ENCODE measurements around the gene CDC37.
A peak's percentile ranks its signal among the peaks of the same experiment; 100 is the strongest.
"Not testable (repeated sequence)": the region's sequence is repeated elsewhere in the genome, so short reads cannot be mapped to it uniquely, and the experiment has no call there.

The CDC37 gene

GRCh38 chr19:10398819-10399218 lies 4.5 kb downstream of the CDC37 start:
- DNase-seq (ENCODE audit: insufficient read length, low spot score) (no peak), FAIRE-seq (no peak)

- FAIRE-seq, result no peak
- no peak for DNase-seq (ENCODE audit: insufficient read length, low spot score)
Measured at GRCh38 chr19:10395917-10396316, 7.4 kb downstream of the CDC37 start.

DNA sequence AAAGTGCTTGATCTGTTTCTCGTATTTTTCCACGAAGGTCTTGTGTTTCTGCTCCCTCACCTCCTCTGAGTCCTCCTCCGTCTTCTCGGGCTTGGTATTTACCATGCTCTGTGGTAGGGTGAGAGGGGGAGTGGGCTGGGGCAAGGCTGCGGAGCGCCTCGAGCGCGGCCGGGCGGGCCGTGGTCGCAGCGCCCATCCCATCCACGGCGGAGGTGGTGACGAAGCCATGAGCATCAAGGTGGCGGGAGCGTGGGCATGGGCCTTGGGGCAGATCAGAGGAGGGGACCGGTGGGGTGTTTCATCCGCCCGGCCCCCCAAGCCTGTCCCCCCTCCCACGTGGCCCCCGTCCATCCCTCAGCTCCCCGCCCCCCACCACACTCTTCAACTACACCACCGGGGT lies 7.9 kb downstream of the CDC37 start:
- no peak for FAIRE-seq
- DNase-seq (ENCODE audit: insufficient read length, low spot score), result no peak

- DNase-seq (ENCODE audit: insufficient read length, low spot score) (no peak), FAIRE-seq (no peak)
Measured at GRCh38 chr19:10395003-10395402, 8.3 kb downstream of the CDC37 start.

DNA sequence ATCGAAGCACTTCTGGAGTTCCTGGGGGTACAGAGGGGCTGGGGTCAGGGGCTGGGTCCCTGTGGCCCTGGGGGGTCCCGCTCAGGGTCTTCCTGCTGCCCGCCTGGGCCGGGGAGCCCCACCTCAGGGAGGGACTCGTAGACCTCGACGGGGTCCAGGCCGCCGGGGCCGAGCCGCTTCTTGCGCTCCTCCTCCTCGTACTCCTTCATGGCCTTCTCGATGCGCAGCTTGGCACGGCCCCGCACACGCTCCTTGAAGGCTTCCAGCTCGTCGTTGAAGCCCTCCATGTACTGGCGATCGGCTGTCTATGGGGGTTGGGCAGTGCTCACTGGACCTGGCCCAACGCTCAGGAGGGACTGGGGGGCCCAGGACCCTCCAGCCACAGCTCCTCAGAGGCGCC lies 10.2 kb downstream of the CDC37 start:
- FAIRE-seq, result no peak

DNA sequence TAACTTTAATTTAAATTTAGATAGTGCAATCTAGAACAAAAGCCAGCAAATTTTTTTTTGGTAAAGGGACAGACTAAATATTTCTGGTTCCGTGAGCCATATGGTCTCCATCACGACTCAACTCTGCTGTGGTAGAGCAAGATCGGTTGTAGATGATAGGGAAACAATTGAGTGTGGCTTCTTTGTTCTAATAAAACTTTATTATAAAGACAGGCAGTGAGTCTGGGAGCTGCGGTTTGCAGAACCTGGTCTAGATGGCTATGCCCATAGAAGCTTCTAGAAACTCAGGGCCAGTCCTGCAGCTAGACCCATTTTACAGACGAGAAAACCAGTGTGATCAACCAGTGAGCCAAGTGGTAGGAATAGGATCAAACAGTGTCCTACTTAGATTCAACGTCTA lies 11.2 kb downstream of the CDC37 start:
- DNase-seq (ENCODE audit: insufficient read length, low spot score), result no peak
- no peak for FAIRE-seq

More for the DNA sequence above, 10.2 kb downstream of the CDC37 start:
- no peak for DNase-seq (ENCODE audit: insufficient read length, low spot score)

GRCh38 chr19:10390652-10391286 lies 12.6 kb downstream of the CDC37 start:
- peak; percentile 82 for DNase-seq (ENCODE audit: insufficient read length, low spot score)
- FAIRE-seq, result peak; percentile 92

DNA sequence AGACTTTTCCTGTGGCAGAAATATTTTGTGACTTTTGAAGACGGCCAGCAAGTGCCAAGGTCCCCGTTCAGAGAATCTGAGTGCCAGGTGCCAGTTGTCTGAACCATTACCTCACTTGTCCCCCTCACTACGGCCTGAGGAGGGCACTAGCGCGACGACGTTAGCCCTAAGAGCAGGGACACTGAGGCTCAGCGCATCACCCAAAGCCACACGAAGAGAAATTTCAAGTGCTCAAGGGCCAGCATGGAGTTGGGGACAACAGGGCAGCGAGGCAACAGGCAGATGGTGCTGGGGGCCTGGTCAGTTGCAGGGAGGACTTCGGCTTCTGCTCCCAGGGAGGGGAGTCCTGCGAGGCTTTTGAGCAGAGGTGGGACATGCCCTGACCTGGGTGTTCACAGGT lies 13.5 kb downstream of the CDC37 start:
- FAIRE-seq, result peak; percentile 60
- DNase-seq (ENCODE audit: insufficient read length, low spot score), result no peak

DNA sequence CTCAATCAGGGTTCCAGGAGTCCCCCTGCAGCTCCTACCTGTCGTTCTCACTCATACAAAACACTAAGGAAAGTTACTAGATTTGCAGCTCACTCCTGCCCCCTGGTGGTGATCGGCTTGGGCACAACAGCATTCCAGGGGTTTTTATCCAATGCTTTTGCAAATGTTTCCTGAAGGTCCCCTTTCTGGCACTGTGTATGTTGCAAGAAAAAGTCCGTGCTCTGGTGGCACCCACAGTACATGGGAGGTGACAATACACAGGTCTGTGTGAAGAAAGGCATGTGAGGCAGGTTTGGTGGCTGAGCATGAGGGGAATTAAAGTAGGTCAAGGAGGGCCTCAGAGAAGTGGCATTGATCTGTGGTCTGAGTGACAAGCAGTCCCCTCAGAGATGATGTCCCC lies 14.4 kb downstream of the CDC37 start:
- no peak for DNase-seq (ENCODE audit: insufficient read length, low spot score)
- peak; percentile 98 for FAIRE-seq

GRCh38 chr19:10384580-10384979 lies 18.8 kb downstream of the CDC37 start:
- FAIRE-seq, result no peak

DNA sequence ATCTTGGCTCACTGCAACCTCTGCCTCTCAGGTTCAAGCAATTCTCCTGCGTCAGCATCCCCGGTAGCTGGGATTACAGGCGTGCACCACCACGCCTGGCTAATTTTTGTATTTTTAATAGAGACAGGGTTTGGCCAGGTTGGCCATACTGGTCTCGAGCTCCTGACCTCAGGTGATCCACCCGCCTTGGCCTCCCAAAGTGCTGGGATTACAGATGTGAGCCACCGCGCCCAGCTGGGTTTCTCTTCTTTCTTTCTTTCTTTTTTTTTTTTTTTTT lies 20.2 kb downstream of the CDC37 start:
- not testable (repeated sequence) for DNase-seq (ENCODE audit: insufficient read length, low spot score); FAIRE-seq

More at GRCh38 chr19:10384580-10384979, 18.8 kb downstream of the CDC37 start:
- no peak for DNase-seq (ENCODE audit: insufficient read length, low spot score)

- DNase-seq (ENCODE audit: insufficient read length, low spot score) (peak; percentile 99), FAIRE-seq (peak; percentile 99)
Measured at GRCh38 chr19:10380313-10381102, 22.8 kb downstream of the CDC37 start, which contains the start of gene TYK2. Gene TYK2, minus strand, starts transcription at chr19:10380572. Its CDS starts 2,166 bp downstream, at chr19:10378406.

- DNase-seq (ENCODE audit: insufficient read length, low spot score), result no peak
- FAIRE-seq, result peak; percentile 54
Measured at GRCh38 chr19:10379880-10380312, 23.4 kb downstream of the CDC37 start.

DNA sequence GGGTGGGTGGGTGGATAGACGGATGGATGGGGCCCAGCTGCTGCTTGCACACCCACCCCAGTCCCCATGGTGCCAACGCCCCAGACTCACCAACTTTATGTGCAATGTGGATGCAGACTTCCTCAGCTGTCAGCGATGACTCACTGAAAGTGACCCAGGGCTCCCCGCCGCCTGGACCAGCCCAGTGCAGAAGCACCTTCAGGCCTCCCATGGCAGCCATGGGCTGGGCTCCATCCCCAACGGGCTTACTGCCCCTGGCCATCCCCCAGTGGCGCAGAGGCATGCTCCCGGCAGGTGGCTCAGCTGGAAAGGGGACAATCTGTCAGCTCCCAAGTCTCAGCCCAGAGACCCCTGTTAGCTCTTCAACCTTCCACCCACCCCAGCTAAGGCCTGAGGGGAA lies 25.2 kb downstream of the CDC37 start:
- DNase-seq (ENCODE audit: insufficient read length, low spot score) (no peak), FAIRE-seq (no peak)

DNA sequence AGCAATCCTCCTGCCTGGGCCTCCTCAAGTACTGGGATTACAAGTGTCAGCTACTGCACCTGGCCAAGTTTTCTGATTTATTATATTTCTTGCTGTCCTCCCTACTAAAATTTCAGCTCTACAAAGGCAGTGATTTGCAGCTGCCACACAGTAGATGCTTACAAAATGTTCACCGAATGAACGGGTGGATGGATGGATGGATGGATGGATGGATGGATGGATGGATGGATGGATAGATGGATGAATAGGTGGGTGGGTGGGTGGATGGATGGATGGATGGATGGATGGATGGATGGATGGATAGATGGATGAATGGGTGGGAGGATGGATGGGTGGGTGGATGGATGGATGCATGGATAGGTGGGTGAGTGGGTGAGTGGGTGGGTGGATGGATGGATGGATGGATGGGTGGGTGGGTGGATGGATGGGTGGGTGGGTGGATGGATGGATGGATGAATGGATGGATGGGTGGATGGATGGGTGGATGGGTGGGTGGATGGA lies 26.2 kb downstream of the CDC37 start:
- not testable (repeated sequence) for FAIRE-seq; DNase-seq (ENCODE audit: insufficient read length, low spot score)

GRCh38 chr19:10374931-10375330 lies 28.4 kb downstream of the CDC37 start:
- DNase-seq (ENCODE audit: insufficient read length, low spot score), result no peak

GRCh38 chr19:10372690-10373089 lies 30.7 kb downstream of the CDC37 start:
- FAIRE-seq, result no peak
- no peak for DNase-seq (ENCODE audit: insufficient read length, low spot score)

More at GRCh38 chr19:10374931-10375330, 28.4 kb downstream of the CDC37 start:
- no peak for FAIRE-seq

- FAIRE-seq, result no peak
- DNase-seq (ENCODE audit: insufficient read length, low spot score), result no peak
Measured at GRCh38 chr19:10368101-10368803, 35.1 kb downstream of the CDC37 start.

- FAIRE-seq; DNase-seq (ENCODE audit: insufficient read length, low spot score): not testable (repeated sequence)
Measured at GRCh38 chr19:10366950-10367512, 36.3 kb downstream of the CDC37 start.

GRCh38 chr19:10365518-10365917 lies 37.8 kb downstream of the CDC37 start:
- DNase-seq (ENCODE audit: insufficient read length, low spot score), result no peak
- no peak for FAIRE-seq

- DNase-seq (ENCODE audit: insufficient read length, low spot score) (no peak), FAIRE-seq (no peak)
Measured at GRCh38 chr19:10364644-10365043, 38.7 kb downstream of the CDC37 start.
